Measurements from ENCODE around the gene PVALEF.

DNA sequence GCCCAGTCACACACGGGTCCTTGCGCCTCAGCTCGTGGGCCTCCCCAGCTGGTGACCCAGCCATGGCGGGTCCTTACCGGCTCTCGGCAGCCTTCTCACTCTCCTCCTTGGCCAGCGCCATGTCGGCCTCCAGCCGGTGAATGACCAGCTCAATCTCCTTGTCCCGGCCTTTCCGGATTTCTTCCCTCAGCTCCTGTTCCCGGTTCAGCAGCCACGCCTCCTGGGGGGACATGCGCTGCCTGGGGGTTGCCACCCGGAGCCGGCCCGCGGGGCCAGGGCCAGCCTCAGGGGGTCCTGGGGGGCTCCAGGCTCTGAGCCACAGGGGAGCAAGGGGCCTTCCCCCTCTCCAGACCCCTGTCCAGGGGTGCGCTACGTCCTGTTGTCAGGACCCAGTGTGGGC lies 25.8 kb downstream of the PVALEF start:
- TF ChIP-seq, protein P1, sequence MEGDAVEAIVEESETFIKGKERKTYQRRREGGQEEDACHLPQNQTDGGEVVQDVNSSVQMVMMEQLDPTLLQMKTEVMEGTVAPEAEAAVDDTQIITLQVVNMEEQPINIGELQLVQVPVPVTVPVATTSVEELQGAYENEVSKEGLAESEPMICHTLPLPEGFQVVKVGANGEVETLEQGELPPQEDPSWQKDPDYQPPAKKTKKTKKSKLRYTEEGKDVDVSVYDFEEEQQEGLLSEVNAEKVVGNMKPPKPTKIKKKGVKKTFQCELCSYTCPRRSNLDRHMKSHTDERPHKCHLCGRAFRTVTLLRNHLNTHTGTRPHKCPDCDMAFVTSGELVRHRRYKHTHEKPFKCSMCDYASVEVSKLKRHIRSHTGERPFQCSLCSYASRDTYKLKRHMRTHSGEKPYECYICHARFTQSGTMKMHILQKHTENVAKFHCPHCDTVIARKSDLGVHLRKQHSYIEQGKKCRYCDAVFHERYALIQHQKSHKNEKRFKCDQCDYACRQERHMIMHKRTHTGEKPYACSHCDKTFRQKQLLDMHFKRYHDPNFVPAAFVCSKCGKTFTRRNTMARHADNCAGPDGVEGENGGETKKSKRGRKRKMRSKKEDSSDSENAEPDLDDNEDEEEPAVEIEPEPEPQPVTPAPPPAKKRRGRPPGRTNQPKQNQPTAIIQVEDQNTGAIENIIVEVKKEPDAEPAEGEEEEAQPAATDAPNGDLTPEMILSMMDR (IDR thresholded peaks at IDR 0.05 in 4 of 5, conservative IDR thresholded peaks at IDR 0.05 in 1 of 5): no peak
- no peak for TF ChIP-seq POLR2A (IDR thresholded peaks at IDR 0.05)
